Natural killer cell (primary cell): Measurements from ENCODE around the gene DMBT1. TPM values are rescaled to one million over a fixed set of nuclear protein-coding genes. Genes with fewer than 3 reads are reported as not detected.

Experiments used
- ATAC-seq, 3 donors: fragments of 150-1000 bp in 2 of 3; fragments of 200-7000 bp in 1 of 3; cut with Tn5 transposase; 1 replicate in 1 of 3; 2 replicates in 2 of 3; pipeline ENCODE4 v1.10.0; 2021; ENCODE audit warnings: mild to moderate bottlenecking in 2 of 3, moderate library complexity in 2 of 3
- DNase-seq, 2 donors: peaks; one replicate each; pipeline versions ENCODE4 v3.0.0 to v3.0.0-alpha.2; 2013 to 2021; ENCODE audit warnings: mixed read lengths in 1 of 2
- H3K27ac ChIP-seq: one replicate; pipeline ENCODE4 v1.5.1; 2013; ENCODE audit warnings: mild to moderate bottlenecking, low read length
- H3K27me3 ChIP-seq: one replicate; pipeline ENCODE4 v1.6.1; 2013; ENCODE audit warnings: low read length; ENCODE audit not compliant: control insufficient read depth, insufficient read depth
- H3K36me3 ChIP-seq: one replicate; pipeline ENCODE4 v1.6.1; 2013; ENCODE audit warnings: low read length; ENCODE audit not compliant: control insufficient read depth, insufficient read depth
- H3K4me1 ChIP-seq: one replicate; pipeline ENCODE4 v1.6.1; 2013; ENCODE audit warnings: low read length; ENCODE audit not compliant: control insufficient read depth, insufficient read depth
- H3K4me3 ChIP-seq: one replicate; pipeline ENCODE4 v1.5.1; 2013; ENCODE audit warnings: low read length
- H3K9me3 ChIP-seq: one replicate; pipeline ENCODE4 v1.6.1; 2013; ENCODE audit warnings: low read length; ENCODE audit not compliant: control insufficient read depth, insufficient read depth
- H3K27ac Mint-ChIP-seq, 2 donors: one replicate each; pipeline ENCODE4 v1.8.0; 2022; ENCODE audit warnings: mild to moderate bottlenecking in 2 of 2, mixed read lengths in 2 of 2, moderate library complexity in 1 of 2
- H3K27me3 Mint-ChIP-seq, 2 donors: one replicate each; pipeline ENCODE4 v1.8.0; 2022; ENCODE audit warnings: low read depth in 2 of 2, mixed read lengths in 2 of 2
- H3K36me3 Mint-ChIP-seq: one replicate; pipeline ENCODE4 v1.8.0; 2022; ENCODE audit warnings: mixed read lengths
- H3K4me1 Mint-ChIP-seq, 2 donors: one replicate each; pipeline ENCODE4 v1.8.0; 2022; ENCODE audit warnings: mixed read lengths in 2 of 2
- H3K4me3 Mint-ChIP-seq: one replicate; pipeline ENCODE4 v1.8.0; 2022; ENCODE audit warnings: mild to moderate bottlenecking, moderate library complexity, mixed read lengths
- H3K9me3 Mint-ChIP-seq, 2 donors: one replicate each; pipeline ENCODE4 v1.8.0; 2022; ENCODE audit warnings: mixed read lengths in 2 of 2
- WGBS: methylation state at CpG from one replicate; pipeline ENCODE4 v1.1.7; 2013; ENCODE audit warnings: missing lambda C conversion rate; ENCODE audit not compliant: insufficient coverage; 5-methylcytosine and 5-hydroxymethylcytosine counted together
- intact Hi-C: fragments of 100-400 bp; cut with micrococcal nuclease; formaldehyde crosslinking; loops from one replicate; pipeline ENCODE4 v1.14.2; 2022
- total RNA-seq, 4 donors: library from RNA; stranded (reverse); fragments of 120-200 nt in 1 of 4; gene quantifications; one replicate each; pipeline versions ENCODE4 v1.2.3 to v1.2.4, GENCODE V29; 2013 to 2022
- TF ChIP-seq, protein P1 (sequence below): fragments of 200-600 bp; IDR thresholded peaks from one replicate; pipeline ENCODE4 v1.8.0; 2022; ENCODE audit warnings: antibody characterized with exemption

DMBT1 gene
- total RNA-seq, 3 donors from 2014 or later (not counting 1 experiment from before 2014, with no cell fraction given) = not detected

DNA sequence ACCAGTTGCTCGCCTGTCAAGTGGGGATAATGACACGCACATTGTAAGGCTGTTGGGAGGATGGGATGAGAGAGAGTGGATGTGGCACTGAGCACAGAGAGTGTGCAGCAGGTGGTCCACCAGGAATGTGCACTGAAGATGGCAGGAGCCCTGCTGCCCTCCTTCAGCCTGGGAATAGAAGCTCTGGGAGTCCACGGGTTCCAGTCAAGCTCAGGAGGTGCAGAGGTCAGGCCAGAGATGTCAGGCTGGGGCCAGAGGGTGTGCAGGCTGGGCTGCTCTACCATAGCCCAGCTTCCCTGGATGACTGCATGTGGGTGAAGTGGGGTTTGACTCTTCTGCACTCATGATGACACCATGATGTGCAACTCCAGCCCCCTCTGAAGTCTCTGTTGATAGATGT lies 80.4 kb downstream of the DMBT1 start:
- Mint-ChIP-seq H3K27ac (no peak overlapping the region), H3K36me3 (no peaks in the 10 kb centered on the region), H3K4me3 (no peak overlapping the region), H3K4me1 (no peaks in the 10 kb centered on the region), H3K9me3 (no peaks in the 10 kb centered on the region), H3K27me3 (peaks cover 7 to 8% of the 10 kb centered on the region in 2 donors)
- TF ChIP-seq, protein P1, sequence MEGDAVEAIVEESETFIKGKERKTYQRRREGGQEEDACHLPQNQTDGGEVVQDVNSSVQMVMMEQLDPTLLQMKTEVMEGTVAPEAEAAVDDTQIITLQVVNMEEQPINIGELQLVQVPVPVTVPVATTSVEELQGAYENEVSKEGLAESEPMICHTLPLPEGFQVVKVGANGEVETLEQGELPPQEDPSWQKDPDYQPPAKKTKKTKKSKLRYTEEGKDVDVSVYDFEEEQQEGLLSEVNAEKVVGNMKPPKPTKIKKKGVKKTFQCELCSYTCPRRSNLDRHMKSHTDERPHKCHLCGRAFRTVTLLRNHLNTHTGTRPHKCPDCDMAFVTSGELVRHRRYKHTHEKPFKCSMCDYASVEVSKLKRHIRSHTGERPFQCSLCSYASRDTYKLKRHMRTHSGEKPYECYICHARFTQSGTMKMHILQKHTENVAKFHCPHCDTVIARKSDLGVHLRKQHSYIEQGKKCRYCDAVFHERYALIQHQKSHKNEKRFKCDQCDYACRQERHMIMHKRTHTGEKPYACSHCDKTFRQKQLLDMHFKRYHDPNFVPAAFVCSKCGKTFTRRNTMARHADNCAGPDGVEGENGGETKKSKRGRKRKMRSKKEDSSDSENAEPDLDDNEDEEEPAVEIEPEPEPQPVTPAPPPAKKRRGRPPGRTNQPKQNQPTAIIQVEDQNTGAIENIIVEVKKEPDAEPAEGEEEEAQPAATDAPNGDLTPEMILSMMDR = no peak
- Histone ChIP-seq H3K4me1 (no peaks in the 10 kb centered on the region), H3K27ac (no peak overlapping the region), H3K36me3 (no peaks in the 10 kb centered on the region), H3K4me3 (no peak overlapping the region), H3K27me3 (no peaks in the 10 kb centered on the region), H3K9me3 (no peaks in the 10 kb centered on the region)
- intact Hi-C loops = no loop called here
- ATAC-seq (no peak), DNase-seq (no peak)
- 68% methylated on average over 3 of the region's 3 CpGs for WGBS

DNA sequence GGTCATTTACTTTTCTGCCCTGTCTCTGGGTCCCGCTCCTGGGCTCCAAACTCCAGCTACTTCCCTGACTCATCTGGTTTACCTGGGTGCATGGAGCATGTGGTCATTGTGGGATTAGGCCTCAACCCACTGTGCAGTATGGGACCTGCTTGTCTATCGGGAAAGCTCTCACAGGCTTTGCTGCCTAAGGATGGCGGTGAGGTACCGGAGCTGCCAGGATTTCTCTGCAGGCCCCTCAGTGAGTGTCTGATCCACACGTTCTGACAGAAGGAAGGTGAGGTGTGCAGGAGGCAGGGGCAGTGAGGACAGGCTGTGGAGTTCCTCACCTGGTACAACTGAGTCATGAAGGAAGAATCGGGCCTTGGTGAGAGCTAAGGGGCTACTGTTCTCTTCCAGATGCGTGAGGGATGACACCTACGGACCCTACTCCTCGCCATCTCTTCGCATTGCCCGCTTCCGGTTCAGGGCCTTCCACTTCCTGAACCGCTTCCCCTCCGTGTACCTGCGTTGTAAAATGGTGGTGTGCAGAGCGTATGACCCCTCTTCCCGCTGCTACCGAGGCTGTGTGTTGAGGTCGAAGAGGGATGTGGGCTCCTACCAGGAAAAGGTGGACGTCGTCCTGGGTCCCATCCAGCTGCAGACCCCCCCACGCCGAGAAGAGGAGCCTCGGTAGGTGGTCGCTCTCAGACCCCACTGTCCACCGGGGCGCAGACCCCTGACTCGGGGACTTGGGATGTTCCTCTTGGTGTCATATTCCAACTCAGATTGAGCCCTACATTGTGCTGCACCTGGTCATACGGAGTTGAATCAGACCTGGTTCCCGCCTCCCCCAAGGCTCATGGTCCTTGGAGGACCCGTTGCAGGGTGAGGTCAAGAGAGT lies 82.4 kb downstream of the DMBT1 start:
- Mint-ChIP-seq H3K9me3 (no peaks in the 10 kb centered on the region), H3K4me3 (no peak overlapping the region), H3K36me3 (no peaks in the 10 kb centered on the region), H3K27ac (no peak overlapping the region), H3K4me1 (no peaks in the 10 kb centered on the region), H3K27me3 (peaks cover 3 to 5% of the 10 kb centered on the region in 2 donors)
- DNase-seq (no peak), ATAC-seq (no peak)
- Histone ChIP-seq H3K27ac (no peak overlapping the region), H3K4me3 (no peak overlapping the region), H3K9me3 (no peaks in the 10 kb centered on the region), H3K36me3 (no peaks in the 10 kb centered on the region), H3K4me1 (no peaks in the 10 kb centered on the region), H3K27me3 (no peaks in the 10 kb centered on the region)
- WGBS = 86% methylated on average over 31 of the region's 31 CpGs
- TF ChIP-seq, protein P1 = no peak
- intact Hi-C loops = no loop called here

DNA sequence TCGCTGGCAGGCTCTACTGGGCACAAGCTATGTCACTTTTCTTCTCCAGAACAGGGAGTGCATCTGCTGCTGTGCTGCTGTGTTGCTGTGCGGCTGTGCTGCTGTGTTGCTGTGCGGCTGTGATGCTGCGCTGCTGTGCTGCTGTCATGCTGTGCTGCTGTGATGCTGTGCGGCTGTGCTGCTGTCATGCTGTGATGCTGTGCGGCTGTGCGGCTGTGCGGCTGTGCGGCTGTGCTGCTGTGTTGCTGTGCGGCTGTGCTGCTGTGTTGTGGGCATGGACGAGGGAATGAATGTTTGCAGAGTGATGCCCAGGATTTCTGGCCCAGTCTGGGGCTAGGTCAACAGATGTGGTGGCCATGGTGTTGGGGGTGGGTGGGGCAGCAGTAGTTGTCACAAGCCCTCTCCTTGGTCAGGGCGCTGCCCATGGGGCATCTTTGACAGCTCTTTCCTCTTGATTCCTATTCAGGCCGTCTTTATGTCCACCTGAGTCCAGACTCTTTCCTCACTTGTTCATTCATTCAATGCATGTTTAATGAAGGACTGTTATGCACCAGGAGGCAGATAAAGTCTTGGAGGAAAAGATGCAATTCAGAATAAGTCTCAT lies 83.5 kb downstream of the DMBT1 start:
- Mint-ChIP-seq H3K36me3 (no peaks in the 10 kb centered on the region), H3K9me3 (no peaks in the 10 kb centered on the region), H3K27me3 (peaks cover 0 to 5% of the 10 kb centered on the region in 2 donors), H3K4me3 (no peak overlapping the region), H3K27ac (no peak overlapping the region), H3K4me1 (no peaks in the 10 kb centered on the region)
- Histone ChIP-seq H3K27ac (no peak overlapping the region), H3K27me3 (no peaks in the 10 kb centered on the region), H3K36me3 (no peaks in the 10 kb centered on the region), H3K4me3 (no peak overlapping the region), H3K4me1 (no peaks in the 10 kb centered on the region), H3K9me3 (no peaks in the 10 kb centered on the region)
- WGBS = 86% methylated on average over 13 of the region's 13 CpGs
- no peak for DNase-seq
- ATAC-seq = no peak
- TF ChIP-seq, protein P1 = no peak
- intact Hi-C loops = no loop called here
